ENCODE results near the gene SLC35A5. TPM values are rescaled to one million over a fixed set of nuclear protein-coding genes. Genes with fewer than 3 reads are reported as not detected.

Gene SLC35A5
- total and polyA plus RNA-seq, 2 of the 4 experiments (the other 2 are of a cell fraction): 19.5 to 25.6 TPM

DNA sequence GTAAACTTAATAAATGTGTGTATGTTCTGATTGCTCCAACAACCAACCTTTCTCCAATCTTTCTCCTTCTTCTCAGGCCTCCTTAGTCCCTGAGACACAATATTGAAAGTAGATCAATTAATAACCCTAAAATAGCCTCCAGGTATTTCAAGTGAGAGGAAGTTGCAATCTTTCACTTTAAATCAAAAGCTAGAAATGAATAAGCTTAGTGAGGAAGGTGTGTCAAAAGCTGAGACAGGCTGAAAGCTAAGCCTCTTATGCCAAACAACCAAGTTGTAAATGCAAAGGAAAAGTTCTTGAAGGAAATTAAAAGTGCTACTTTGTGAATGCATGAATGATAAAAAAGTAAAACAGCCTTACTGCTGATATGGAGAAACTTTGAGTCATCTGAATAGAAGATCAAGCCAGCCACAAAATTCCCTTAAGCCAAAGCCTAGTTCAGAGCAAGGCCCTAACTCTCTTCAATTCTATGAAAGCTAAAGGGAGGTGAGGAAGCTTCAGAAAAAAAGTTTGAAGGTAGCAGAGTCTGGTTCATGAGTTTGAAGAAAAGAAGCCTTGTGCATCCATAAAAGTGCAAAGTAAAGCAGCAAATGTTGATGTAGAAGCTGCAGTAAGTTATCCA is 40.5 kb downstream of the SLC35A5 start:
- no peaks in the 10 kb centered on the region for H3K79me1 ChIP-seq (ENCODE audit: low read depth in 1 of 2, low read length in 2 of 2)
- no peak overlapping the region for H3K9ac ChIP-seq (ENCODE audit: low read depth, low read length)
- H2AFZ ChIP-seq (replicated peaks; ENCODE audit: low read length, poor library complexity): no peak overlapping the region
- no peaks in the 10 kb centered on the region for H3K27me3 ChIP-seq (ENCODE audit: control insufficient read depth, insufficient read depth, low read length)
- H3K4me1 ChIP-seq (ENCODE audit: control insufficient read depth, insufficient read depth, low read length): peaks cover 3% of the 10 kb centered on the region; the same call in 1 of the 2 replicates
- H2BK5ac ChIP-seq (ENCODE audit: low read depth, low read length, poor library complexity, severe bottlenecking): no peak overlapping the region
- H3K9me3 ChIP-seq (ENCODE audit: control insufficient read depth, insufficient read depth, low read length): no peaks in the 10 kb centered on the region
- in situ Hi-C loops (cut with MboI; ENCODE audit: low sequenced_read_pairs) (no loop called here), intact Hi-C loops (cut with micrococcal nuclease) (no loop called here), dilution Hi-C loops (cut with HindIII; ENCODE audit: low sequenced_read_pairs, unreplicated experiment) (no loop called here)
- no peak overlapping the region for H2BK120ac ChIP-seq (ENCODE audit: low read depth, low read length)
- H3K4me2 ChIP-seq (ENCODE audit: low read depth, low read length): no peak overlapping the region
- no peak overlapping the region for H3K18ac ChIP-seq (ENCODE audit: low read depth, low read length)
- ChIA-PET POLR2A (ENCODE audit: unreplicated experiment) (no interaction called here), CTCF (no interaction called here)
- H3K36me3 ChIP-seq (ENCODE audit: control insufficient read depth, insufficient read depth, low read length): peaks cover 18% of the 10 kb centered on the region
- BruUV-seq (replicated peaks): no TSS peak
- no peak overlapping the region for H2BK20ac ChIP-seq (ENCODE audit: low read depth, low read length)
- no peak overlapping the region for H3K4me3 ChIP-seq (ENCODE audit: insufficient read depth, low read depth, low read length)
- no peak overlapping the region for H2AK5ac ChIP-seq (ENCODE audit: low read depth, low read length)
- no peaks in the 10 kb centered on the region for H4K20me1 ChIP-seq (ENCODE audit: insufficient read depth, low read length)
- no peak overlapping the region for H4K8ac ChIP-seq (ENCODE audit: low read depth in 2 of 2, low read length in 2 of 2)
- H2BK15ac ChIP-seq (ENCODE audit: low read depth, low read length): no peak overlapping the region
- H4K5ac ChIP-seq (ENCODE audit: low read depth, low read length): no peak overlapping the region
- H3K9me1 ChIP-seq (ENCODE audit: insufficient read depth, low read length): peaks cover 8% of the 10 kb centered on the region; the same call in 1 of the 2 replicates
- H4K91ac ChIP-seq (ENCODE audit: insufficient read depth, low read depth, low read length): no peak overlapping the region
- no peak overlapping the region for H3K14ac ChIP-seq (replicated peaks; ENCODE audit: low read depth, low read length)
- DNase-seq (no peak), ATAC-seq (ENCODE audit: low read depth) (no peak)
- no peak for TF ChIP-seq FOS (IDR thresholded peaks at IDR 0.05; ENCODE audit: low read depth, low read length)
- TF ChIP-seq MXI1 (IDR thresholded peaks at IDR 0.05; ENCODE audit: borderline replicate concordance, low read depth, low read length): no peak
- TF ChIP-seq NFE2L2 (IDR thresholded peaks at IDR 0.05; ENCODE audit: low read depth, low read length): no peak
- TF ChIP-seq, protein P1, sequence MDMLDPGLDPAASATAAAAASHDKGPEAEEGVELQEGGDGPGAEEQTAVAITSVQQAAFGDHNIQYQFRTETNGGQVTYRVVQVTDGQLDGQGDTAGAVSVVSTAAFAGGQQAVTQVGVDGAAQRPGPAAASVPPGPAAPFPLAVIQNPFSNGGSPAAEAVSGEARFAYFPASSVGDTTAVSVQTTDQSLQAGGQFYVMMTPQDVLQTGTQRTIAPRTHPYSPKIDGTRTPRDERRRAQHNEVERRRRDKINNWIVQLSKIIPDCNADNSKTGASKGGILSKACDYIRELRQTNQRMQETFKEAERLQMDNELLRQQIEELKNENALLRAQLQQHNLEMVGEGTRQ (IDR thresholded peaks at IDR 0.05; ENCODE audit: low read depth, low read length): no peak
- TF ChIP-seq CTCF (conservative IDR thresholded peaks at IDR 0.05; ENCODE audit: low read depth, low read length): no peak
- TF ChIP-seq RCOR1 (IDR thresholded peaks at IDR 0.05; ENCODE audit: insufficient replicate concordance, low read length): no peak
- TF ChIP-seq RFX5 (IDR thresholded peaks at IDR 0.05; ENCODE audit: low read depth, low read length): no peak
- no peak for TF ChIP-seq SMC3 (IDR thresholded peaks at IDR 0.05; ENCODE audit: low read depth, low read length)
- TF ChIP-seq CEBPB (IDR thresholded peaks at IDR 0.05; ENCODE audit: low read depth, low read length): no peak
- H3K4ac ChIP-seq (ENCODE audit: low read depth, low read length): no peak overlapping the region
- no peak overlapping the region for H3K56ac ChIP-seq (ENCODE audit: extremely low read depth, insufficient read depth, low read length)
- H3K23ac ChIP-seq (ENCODE audit: low read depth, low read length): no peak overlapping the region
- H2AK9ac ChIP-seq (replicated peaks; ENCODE audit: low read depth, low read length, poor library complexity): no peak overlapping the region
- H3K27ac ChIP-seq (ENCODE audit: insufficient read depth, low read length): no peak overlapping the region

Data from IMR-90 (cell line).